Caco-2 (cell line): ENCODE results near the gene ZC3H14. TPM values are rescaled to one million over a fixed set of nuclear protein-coding genes. Genes with fewer than 3 reads are reported as not detected.
A peak's percentile ranks its signal among the peaks of the same experiment; 100 is the strongest.

Experiments used
- BruUV-seq: library from RNA; stranded (reverse); fragments of 400-500 nt; replicated peaks from 2 replicates; lab custom pipeline; 2021; lab: Mats Ljungman, UMichigan
- CTCF ChIA-PET: fragments of 300-600 bp; sonication (Branson Sonifier 250); formaldehyde crosslinking; loops from one replicate; lab custom pipeline; 2022; ENCODE audit warnings: antibody characterized with exemption; lab: Charles Lee
- POLR2A ChIA-PET: fragments of 300-600 bp; sonication (Branson Sonifier 250); formaldehyde crosslinking; loops from one replicate; lab custom pipeline; 2022; ENCODE audit warnings: antibody characterized with exemption; lab: Charles Lee
- DNase-seq, 2 experiments: peaks; one replicate each; pipeline versions ENCODE4 v3.0.0 to v3.0.0-alpha.2; 2020 to 2022
- H3K27me3 ChIP-seq: replicated peaks from 2 replicates; pipeline ENCODE4 v1.6.0; 2011; ENCODE audit warnings: low read length; ENCODE audit not compliant: control insufficient read depth, insufficient read depth
- H3K36me3 ChIP-seq: 2 replicates; pipeline ENCODE4 v1.5.1; 2011; ENCODE audit warnings: low read length; ENCODE audit not compliant: control insufficient read depth, insufficient read depth
- H3K4me1 ChIP-seq: fragments of 250-450 bp; sonication (Bioruptor Pico); 2 replicates; pipeline ENCODE4 v1.5.1; 2020; ENCODE audit warnings: mild to moderate bottlenecking
- H3K4me3 ChIP-seq: 2 replicates; pipeline ENCODE4 v1.5.1; 2011; ENCODE audit warnings: low read depth, mild to moderate bottlenecking, control low read depth, low read length
- H3K9me3 ChIP-seq: fragments of 250-450 bp; sonication (Bioruptor Pico); 2 replicates; pipeline ENCODE4 v1.5.1; 2020; ENCODE audit warnings: mild to moderate bottlenecking, moderate library complexity
- H3K27ac Mint-ChIP-seq: one replicate; pipeline ENCODE4 v1.8.0; 2022; ENCODE audit warnings: mixed read lengths; ENCODE audit not compliant: unreplicated experiment
- H3K27me3 Mint-ChIP-seq: one replicate; pipeline ENCODE4 v1.8.0; 2022; ENCODE audit warnings: mixed read lengths; ENCODE audit not compliant: insufficient read depth, unreplicated experiment
- H3K36me3 Mint-ChIP-seq: one replicate; pipeline ENCODE4 v1.8.0; 2022; ENCODE audit warnings: mild to moderate bottlenecking, mixed read lengths; ENCODE audit not compliant: insufficient read depth, unreplicated experiment
- H3K4me1 Mint-ChIP-seq: one replicate; pipeline ENCODE4 v1.8.0; 2022; ENCODE audit warnings: low read depth, mixed read lengths; ENCODE audit not compliant: unreplicated experiment
- H3K4me3 Mint-ChIP-seq: one replicate; pipeline ENCODE4 v1.8.0; 2022; ENCODE audit warnings: mild to moderate bottlenecking, moderate library complexity, mixed read lengths; ENCODE audit not compliant: unreplicated experiment
- H3K9me3 Mint-ChIP-seq: one replicate; pipeline ENCODE4 v1.8.0; 2022; ENCODE audit warnings: mixed read lengths; ENCODE audit not compliant: unreplicated experiment
- intact Hi-C: fragments of 100-400 bp; cut with micrococcal nuclease; formaldehyde crosslinking; loops from one replicate; pipeline ENCODE4 v1.10.0; 2022; ENCODE audit not compliant: unreplicated experiment
- total RNA-seq: library from RNA; stranded (reverse); gene quantifications from 2 replicates; pipeline ENCODE4 v1.2.3, GENCODE V29; 2022
- TF ChIP-seq, protein P1 (sequence below), 2 experiments: fragments of 200-600 bp in 1 of 2; IDR thresholded peaks; 1 replicate in 1 of 2; 2 replicates in 1 of 2; pipeline versions ENCODE4 v1.5.1 to v1.8.0; 2011 to 2022; ENCODE audit warnings: antibody characterized with exemption in 1 of 2, control low read depth in 1 of 2, inconsistent platforms in 1 of 2, low read depth in 1 of 2, low read length in 1 of 2, mild to moderate bottlenecking in 1 of 2, moderate library complexity in 1 of 2; ENCODE audit not compliant: insufficient read depth in 1 of 2, severe bottlenecking in 1 of 2, unreplicated experiment in 1 of 2

ZC3H14 gene
- total RNA-seq, 1 experiment from 2014 or later = 77.1 TPM

DNA sequence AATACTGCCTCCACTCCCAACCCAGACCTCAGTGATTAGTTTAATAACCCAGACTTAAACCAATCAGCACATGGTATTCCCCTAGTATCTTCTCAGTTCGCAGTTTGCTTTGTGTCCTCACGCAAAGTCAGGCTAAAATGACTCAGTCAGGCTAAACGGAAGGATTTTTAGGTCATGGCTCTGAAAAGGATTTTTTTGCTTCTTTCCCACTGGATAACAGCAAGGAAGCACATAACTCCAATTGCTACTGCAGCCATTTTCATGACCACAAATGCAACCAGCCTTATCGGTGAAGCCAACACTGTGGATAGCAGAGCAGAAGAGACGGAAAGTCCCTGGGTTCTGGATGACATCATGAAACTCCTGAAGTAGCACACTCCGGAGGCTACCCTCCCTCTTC lies 67.7 kb downstream of the ZC3H14 start:
- no peak overlapping the region for H3K27ac Mint-ChIP-seq
- no peaks in the 10 kb centered on the region for H3K4me1 Mint-ChIP-seq
- H3K4me3 Mint-ChIP-seq = no peak overlapping the region
- TF ChIP-seq, protein P1, sequence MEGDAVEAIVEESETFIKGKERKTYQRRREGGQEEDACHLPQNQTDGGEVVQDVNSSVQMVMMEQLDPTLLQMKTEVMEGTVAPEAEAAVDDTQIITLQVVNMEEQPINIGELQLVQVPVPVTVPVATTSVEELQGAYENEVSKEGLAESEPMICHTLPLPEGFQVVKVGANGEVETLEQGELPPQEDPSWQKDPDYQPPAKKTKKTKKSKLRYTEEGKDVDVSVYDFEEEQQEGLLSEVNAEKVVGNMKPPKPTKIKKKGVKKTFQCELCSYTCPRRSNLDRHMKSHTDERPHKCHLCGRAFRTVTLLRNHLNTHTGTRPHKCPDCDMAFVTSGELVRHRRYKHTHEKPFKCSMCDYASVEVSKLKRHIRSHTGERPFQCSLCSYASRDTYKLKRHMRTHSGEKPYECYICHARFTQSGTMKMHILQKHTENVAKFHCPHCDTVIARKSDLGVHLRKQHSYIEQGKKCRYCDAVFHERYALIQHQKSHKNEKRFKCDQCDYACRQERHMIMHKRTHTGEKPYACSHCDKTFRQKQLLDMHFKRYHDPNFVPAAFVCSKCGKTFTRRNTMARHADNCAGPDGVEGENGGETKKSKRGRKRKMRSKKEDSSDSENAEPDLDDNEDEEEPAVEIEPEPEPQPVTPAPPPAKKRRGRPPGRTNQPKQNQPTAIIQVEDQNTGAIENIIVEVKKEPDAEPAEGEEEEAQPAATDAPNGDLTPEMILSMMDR (IDR thresholded peaks at IDR 0.05; ENCODE audit: insufficient read depth in 1 of 2, low read depth in 1 of 2, low read length in 1 of 2, severe bottlenecking in 1 of 2, unreplicated experiment in 1 of 2) = no peak
- DNase-seq = no peak
- CTCF ChIA-PET = no interaction called here
- intact Hi-C loops = no loop called here
- H3K9me3 ChIP-seq = 0 out of 2 replicates have a peak, but pooled peaks cover 3% of the 10 kb centered on the region
- H3K27me3 Mint-ChIP-seq = no peaks in the 10 kb centered on the region
- no peak overlapping the region for H3K4me3 ChIP-seq
- no peaks in the 10 kb centered on the region for H3K9me3 Mint-ChIP-seq
- no peaks in the 10 kb centered on the region for H3K36me3 Mint-ChIP-seq
- POLR2A ChIA-PET = no interaction called here
- BruUV-seq = no TSS peak
- no peaks in the 10 kb centered on the region for H3K36me3 ChIP-seq
- H3K4me1 ChIP-seq = peaks cover 4% of the 10 kb centered on the region; the same call in 1 of the 2 replicates
- no peaks in the 10 kb centered on the region for H3K27me3 ChIP-seq

DNA sequence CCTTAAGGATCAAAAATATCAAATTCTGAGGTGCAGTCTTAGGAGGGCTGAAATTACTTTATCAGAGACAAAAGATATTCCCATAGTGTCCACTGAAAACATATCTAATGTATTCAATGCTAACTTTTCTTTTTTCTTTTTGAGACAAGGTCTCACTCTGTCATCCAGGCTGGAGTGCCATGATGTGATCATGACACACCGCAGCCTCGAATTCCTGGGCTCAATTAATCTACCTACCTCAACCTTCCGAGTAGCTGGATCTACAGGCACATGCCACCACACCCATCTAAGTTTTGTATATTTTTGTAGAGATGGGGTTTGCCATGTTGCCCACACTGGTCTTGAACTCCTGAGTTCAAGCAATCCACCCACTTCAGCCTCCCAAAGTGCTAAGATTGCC lies 68.3 kb downstream of the ZC3H14 start:
- Mint-ChIP-seq H3K4me3 (no peak overlapping the region), H3K27ac (no peak overlapping the region), H3K4me1 (no peaks in the 10 kb centered on the region), H3K9me3 (no peaks in the 10 kb centered on the region), H3K27me3 (no peaks in the 10 kb centered on the region), H3K36me3 (no peaks in the 10 kb centered on the region)
- BruUV-seq = no TSS peak
- Histone ChIP-seq H3K4me3 (no peak overlapping the region), H3K4me1 (peaks cover 4% of the 10 kb centered on the region; the same call in 1 of the 2 replicates), H3K36me3 (no peaks in the 10 kb centered on the region), H3K27me3 (no peaks in the 10 kb centered on the region), H3K9me3 (0 out of 2 replicates have a peak, but pooled peaks cover 3% of the 10 kb centered on the region)
- TF ChIP-seq, protein P1 (IDR thresholded peaks at IDR 0.05; ENCODE audit: insufficient read depth in 1 of 2, low read depth in 1 of 2, low read length in 1 of 2, severe bottlenecking in 1 of 2, unreplicated experiment in 1 of 2) = no peak
- CTCF ChIA-PET = no interaction called here
- POLR2A ChIA-PET = no interaction called here
- no peak for DNase-seq
- intact Hi-C loops = no loop called here

DNA sequence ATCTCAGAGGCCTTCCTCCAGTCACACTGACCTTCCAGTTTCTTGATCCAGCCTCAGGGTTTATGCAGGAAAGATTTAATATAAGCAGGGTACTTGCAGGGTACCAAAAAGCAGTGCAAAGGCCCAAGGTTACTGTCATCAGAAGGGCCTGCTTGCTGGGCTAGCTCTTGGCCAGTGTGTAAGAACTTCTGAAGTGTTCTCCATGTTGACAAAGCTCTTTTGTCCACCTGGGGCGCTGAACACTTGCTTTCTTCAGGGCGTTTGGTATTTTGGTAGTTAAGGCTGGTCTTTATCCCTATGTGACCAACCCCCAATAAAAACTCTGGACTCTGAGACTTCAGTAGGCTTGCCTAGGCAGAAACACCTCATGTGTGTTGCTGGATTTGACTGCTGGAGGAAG lies 69.7 kb downstream of the ZC3H14 start:
- DNase-seq = no peak
- TF ChIP-seq, protein P1 (IDR thresholded peaks at IDR 0.05; ENCODE audit: insufficient read depth in 1 of 2, low read depth in 1 of 2, low read length in 1 of 2, severe bottlenecking in 1 of 2, unreplicated experiment in 1 of 2) = no peak
- no peaks in the 10 kb centered on the region for H3K4me1 Mint-ChIP-seq
- peak overlapping the region; percentile 6 for H3K27ac Mint-ChIP-seq
- peaks cover 4% of the 10 kb centered on the region; the same call in 1 of the 2 replicates for H3K4me1 ChIP-seq
- ChIA-PET CTCF (interaction anchor here (0.6 kb wide), 1 partner anchor 32 kb away, joined by 5 read pairs; no protein-coding TSS in a partner anchor), POLR2A (no interaction called here)
- no peak overlapping the region for H3K4me3 ChIP-seq
- no TSS peak for BruUV-seq
- H3K9me3 ChIP-seq = 0 out of 2 replicates have a peak, but pooled peaks cover 3% of the 10 kb centered on the region
- no peaks in the 10 kb centered on the region for H3K36me3 ChIP-seq
- no peaks in the 10 kb centered on the region for H3K9me3 Mint-ChIP-seq
- no peaks in the 10 kb centered on the region for H3K27me3 Mint-ChIP-seq
- no peaks in the 10 kb centered on the region for H3K27me3 ChIP-seq
- intact Hi-C loops = no loop called here
- H3K4me3 Mint-ChIP-seq = no peak overlapping the region
- H3K36me3 Mint-ChIP-seq = no peaks in the 10 kb centered on the region
